ENCODE measurements around the gene PARP11. TPM values are rescaled to one million over a fixed set of nuclear protein-coding genes. Genes with fewer than 3 reads are reported as not detected.

The PARP11 gene
- total RNA-seq, 1 experiment from 2014 or later, result 11.3 TPM

GRCh38 chr12:3834774-3835173 is 38.4 kb downstream of the PARP11 start:
- Histone ChIP-seq H3K23ac (ENCODE audit: insufficient read length, low read depth, low read length) (no peak overlapping the region), H3K56ac (ENCODE audit: insufficient read length, low read depth, low read length) (no peak overlapping the region), H3K4me1 (ENCODE audit: insufficient read depth, low read length) (peaks cover 3% of the 10 kb centered on the region; the same call in 1 of the 2 replicates), H3K9me3 (ENCODE audit: control insufficient read depth, low read depth, low read length) (no peaks in the 10 kb centered on the region), H4K91ac (ENCODE audit: insufficient read length, low read depth, low read length) (no peak overlapping the region), H2BK120ac (ENCODE audit: low read depth, low read length, poor library complexity, severe bottlenecking) (no peak overlapping the region), H3K4ac (ENCODE audit: low read depth, low read length) (no peak overlapping the region), H4K8ac (replicated peaks; ENCODE audit: insufficient read length, low read depth, low read length) (no peak overlapping the region), H3K23me2 (ENCODE audit: insufficient read length, low read depth, low read length, poor library complexity, severe bottlenecking) (no peaks in the 10 kb centered on the region), H2BK20ac (ENCODE audit: low read depth, low read length, poor library complexity, severe bottlenecking) (no peak overlapping the region), H3K18ac (ENCODE audit: insufficient read length, low read depth, low read length) (no peak overlapping the region), H3T11ph (ENCODE audit: low read length) (no peak overlapping the region), H2BK12ac (ENCODE audit: insufficient read length, low read depth, low read length) (no peak overlapping the region), H3K14ac (ENCODE audit: insufficient read depth, low read length) (no peak overlapping the region), H3K27ac (ENCODE audit: insufficient read length, low read depth, low read length) (no peak overlapping the region), H3K79me1 (ENCODE audit: insufficient read depth, low read depth, low read length, poor library complexity, severe bottlenecking) (peaks cover 2% of the 10 kb centered on the region), H2AFZ (ENCODE audit: low read length) (no peak overlapping the region), H3K9ac (ENCODE audit: extremely low read depth, insufficient read length, low read length) (no peak overlapping the region), H3K4me2 (ENCODE audit: insufficient read depth, insufficient read length, low read length) (no peak overlapping the region), H3K79me2 (ENCODE audit: insufficient read depth, low read length) (no peaks in the 10 kb centered on the region), H4K20me1 (ENCODE audit: control insufficient read depth, insufficient read depth, insufficient read length) (no peaks in the 10 kb centered on the region), H2BK15ac (ENCODE audit: low read depth, low read length) (no peak overlapping the region), H3K27me3 (ENCODE audit: insufficient read depth, low read length) (no peaks in the 10 kb centered on the region), H4K5ac (ENCODE audit: insufficient read length, low read depth, low read length) (no peak overlapping the region), H2AK5ac (ENCODE audit: insufficient read length, low read length) (no peak overlapping the region), H2BK5ac (ENCODE audit: insufficient read length, low read length) (no peak overlapping the region)
- no CpG with 5 or more reads among the region's 6 CpGs for WGBS (ENCODE audit: extremely low coverage, insufficient read length, low lambda C conversion rate)
- peak overlapping the region in 2 of 3 experiments; percentile 8 to 49; a peak in 3 of 7 replicates for H3K27ac Mint-ChIP-seq
- peaks cover 2 to 3% of the 10 kb centered on the region in 2 experiments; a peak in 2 of 5 replicates for H3K9me3 Mint-ChIP-seq
- H3K4me1 Mint-ChIP-seq, result peaks cover 19 to 25% of the 10 kb centered on the region in 2 experiments
- H3K36me3 Mint-ChIP-seq (ENCODE audit: insufficient read depth in 1 of 3, low read depth in 3 of 3), result peaks cover 6 to 10% (median 10%) of the 10 kb centered on the region in 3 experiments
- no peak overlapping the region for H3K4me3 Mint-ChIP-seq
- no peaks in the 10 kb centered on the region; the same call in 1 of the 2 replicates for H3K27me3 Mint-ChIP-seq (ENCODE audit: low read depth)
- no peak for DNase-seq
- TF ChIP-seq CTCF (conservative IDR thresholded peaks at IDR 0.05), result no peak

All from H9 (cell line).